Left colon (tissue), 2 donors: ENCODE results near the gene OR51B5. TPM values are rescaled to one million over a fixed set of nuclear protein-coding genes. Genes with fewer than 3 reads are reported as not detected.

Source experiments
- total RNA-seq, 2 donors: library from RNA; stranded (reverse); fragmentation: NEBNext Ultra II Directional; extraction: Animal tissue kit (Norgen Biotek cat#: 25700); gene quantifications; one replicate each; pipeline ENCODE4 v1.2.1, GENCODE V29; 2021
- donor health status: DM: no; HTN: no; CAD: no.
- donor health status: DM: yes; HTN: yes; CAD: no.

Gene OR51B5
- total RNA-seq, 2 donors from 2014 or later: not detected

Other genes with a start within 250 kb of the OR51B5 start
- not detected for gene OR52A5, start 205.2 kb downstream of the OR51B5 start, total RNA-seq
- gene OR52A1, start 188.8 kb downstream of the OR51B5 start, total RNA-seq: not detected
- not detected for gene OR51V1, start 142.8 kb downstream of the OR51B5 start, total RNA-seq
- 10 to 100 TPM in 1 of 2 donors, 1 to 10 TPM in 1; 9.3 to 25.8 TPM for gene HBB, start 116.5 kb downstream of the OR51B5 start, total RNA-seq
- gene HBD, start 109.0 kb downstream of the OR51B5 start, total RNA-seq: not detected
- gene HBG1, start 93.7 kb downstream of the OR51B5 start, total RNA-seq: not detected
- not detected for gene HBG2, start 88.7 kb downstream of the OR51B5 start, total RNA-seq
- gene HBE1, start 73.6 kb downstream of the OR51B5 start, total RNA-seq: not detected
- not detected for gene OR51B4, start 41.6 kb downstream of the OR51B5 start, total RNA-seq
- not detected for gene OR51B2, start 19.2 kb downstream of the OR51B5 start, total RNA-seq
- not detected for gene OR51B6, start 8.0 kb upstream of the OR51B5 start, total RNA-seq
- gene OR51M1, start 40.3 kb upstream of the OR51B5 start, total RNA-seq: not detected
- not detected for gene OR51Q1, start 78.6 kb upstream of the OR51B5 start, total RNA-seq
- not detected for gene OR51I1, start 98.0 kb upstream of the OR51B5 start, total RNA-seq
- not detected for gene OR51I2, start 105.8 kb upstream of the OR51B5 start, total RNA-seq
- not detected for gene OR52D1, start 145.2 kb upstream of the OR51B5 start, total RNA-seq
- not detected for gene UBQLN3, start 166.4 kb upstream of the OR51B5 start, total RNA-seq
- gene UBQLNL, start 173.2 kb upstream of the OR51B5 start, total RNA-seq: under 1 TPM; 0.25 to 0.49 TPM
- gene OR52H1, start 205.0 kb upstream of the OR51B5 start, total RNA-seq: under 1 TPM; 0.25 to 0.27 TPM
- gene OR52B6, start 237.4 kb upstream of the OR51B5 start, total RNA-seq: not detected